AG09309 (cell line): ENCODE data around the gene TTC39B.

Experiments
- DNase-seq: peaks from one replicate; pipeline ENCODE4 v3.0.0-alpha.2; 2010; ENCODE audit warnings: low read depth
- H3K4me3 ChIP-seq: 2 replicates; pipeline ENCODE4 v1.5.1; 2011; ENCODE audit warnings: mild to moderate bottlenecking, low read depth, low read length, moderate library complexity; ENCODE audit not compliant: control insufficient read depth
- CTCF ChIP-seq: IDR thresholded peaks from 2 replicates; pipeline ENCODE4 v1.5.1; 2011; ENCODE audit warnings: mild to moderate bottlenecking, low read depth, low read length, inconsistent platforms; ENCODE audit not compliant: insufficient read depth, control insufficient read depth; ENCODE audit errors: missing control alignments

Gene TTC39B

DNA sequence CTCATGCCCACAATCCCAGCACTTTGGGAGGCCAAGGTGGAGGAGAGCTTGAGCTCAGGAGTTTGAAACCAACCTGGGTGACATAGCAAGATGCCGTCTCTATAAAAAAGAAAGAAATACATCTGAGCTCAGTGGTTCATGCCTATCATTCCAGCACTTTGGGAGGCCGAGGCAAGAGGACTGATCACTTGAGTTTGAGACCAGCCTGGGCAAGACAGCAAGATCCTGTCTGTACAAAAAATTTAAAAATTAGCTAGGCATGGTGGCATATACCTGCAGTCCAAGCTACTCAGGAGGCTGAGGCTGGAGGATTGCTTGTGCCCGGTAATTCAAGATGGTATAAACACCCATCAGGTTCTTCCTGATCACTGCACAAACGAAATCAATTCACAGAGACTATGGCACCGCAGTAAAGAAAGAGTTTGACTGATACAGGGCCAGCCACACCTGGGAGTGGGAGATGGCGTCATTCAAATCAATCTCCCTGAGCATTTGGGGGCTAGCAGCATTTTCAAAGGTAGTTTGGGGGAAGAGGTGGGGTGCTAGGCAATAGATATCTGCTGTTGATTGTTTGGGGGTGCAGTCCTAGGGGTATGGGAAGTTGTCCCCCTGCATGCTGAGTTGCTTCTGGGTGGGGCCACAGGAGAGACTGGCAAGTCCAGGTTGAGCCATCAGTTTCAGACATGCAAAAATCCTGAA, 169.2 kb downstream of the TTC39B start:
- TF ChIP-seq CTCF, result no peak
- no peak for DNase-seq
- H3K4me3 ChIP-seq, result no peak overlapping the region

GRCh38 chr9:15137089-15137488, 169.9 kb downstream of the TTC39B start:
- DNase-seq, result no peak
- no peak overlapping the region for H3K4me3 ChIP-seq
- TF ChIP-seq CTCF, result no peak

GRCh38 chr9:15136646-15137045, 170.4 kb downstream of the TTC39B start:
- H3K4me3 ChIP-seq, result no peak overlapping the region
- TF ChIP-seq CTCF, result no peak
- no peak for DNase-seq

GRCh38 chr9:15135164-15135792, 171.7 kb downstream of the TTC39B start:
- DNase-seq, result peak; percentile 57
- peak overlapping the region; percentile 33 for H3K4me3 ChIP-seq
- TF ChIP-seq CTCF, result peak; percentile 86

- no peak for DNase-seq
- no peak for TF ChIP-seq CTCF
- no peak overlapping the region for H3K4me3 ChIP-seq
Measured at GRCh38 chr9:15133488-15133887, 173.5 kb downstream of the TTC39B start.

DNA sequence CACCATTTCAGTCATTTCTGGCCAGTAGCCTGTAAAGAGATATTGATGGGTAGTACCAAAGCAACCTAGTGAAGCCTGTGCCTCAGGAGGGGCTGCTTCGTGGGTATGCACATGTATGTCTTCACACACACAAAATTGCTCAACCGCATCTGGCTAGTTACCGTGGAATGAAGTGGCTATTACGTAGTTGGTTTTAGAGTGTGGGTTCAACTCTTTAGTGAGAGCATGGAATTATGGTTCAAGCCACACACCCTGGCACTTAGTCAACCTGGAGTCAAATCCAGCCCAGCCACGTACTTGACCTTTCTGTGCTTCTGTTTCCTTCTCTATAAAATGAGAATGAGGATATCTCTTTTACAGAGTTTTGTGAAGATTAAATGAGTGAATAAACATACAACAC, 174.9 kb downstream of the TTC39B start:
- TF ChIP-seq CTCF, result no peak
- H3K4me3 ChIP-seq, result no peak overlapping the region
- no peak for DNase-seq

DNA sequence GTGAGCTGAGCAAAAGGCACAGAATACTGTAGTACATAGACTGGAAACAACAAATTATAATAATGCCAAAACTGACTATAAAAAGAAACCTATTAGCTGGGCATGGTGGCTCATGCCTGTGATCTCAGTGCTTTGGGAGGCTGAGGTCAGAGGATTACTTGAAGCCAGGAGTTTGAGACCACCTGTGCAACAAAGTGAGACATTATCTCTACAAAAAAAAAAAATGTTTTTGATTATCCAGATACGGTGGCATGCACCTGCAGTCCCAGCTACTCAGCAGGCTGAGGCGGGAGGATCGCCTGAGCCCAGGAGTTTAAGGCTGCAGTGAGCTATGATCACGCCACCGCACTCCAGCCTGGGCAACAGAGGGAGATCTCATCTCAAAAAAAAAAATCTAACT, 175.9 kb downstream of the TTC39B start:
- H3K4me3 ChIP-seq, result no peak overlapping the region
- DNase-seq, result no peak
- TF ChIP-seq CTCF, result no peak
